Parathyroid adenoma (tissue), 2 donors: ENCODE data around the gene ST14.
"Not testable (repeated sequence)": the region's sequence is repeated elsewhere in the genome, so short reads cannot be mapped to it uniquely, and the experiment has no call there.

ENCODE experiments used
- H2AFZ ChIP-seq: fragments of 300-600 bp; sonication (generic); one replicate; pipeline ENCODE4 v1.7.0; 2017; ENCODE audit warnings: antibody characterized with exemption, mild to moderate bottlenecking
- H3K27ac ChIP-seq: fragments of 300-600 bp; sonication (generic); one replicate; pipeline ENCODE4 v1.7.0; 2017
- H3K27me3 ChIP-seq: fragments of 300-600 bp; sonication (generic); one replicate; pipeline ENCODE4 v1.7.0; 2017; ENCODE audit warnings: low read length; ENCODE audit not compliant: control insufficient read depth, insufficient read depth
- H3K36me3 ChIP-seq: fragments of 300-600 bp; sonication (generic); one replicate; pipeline ENCODE4 v1.7.0; 2017; ENCODE audit warnings: low read length; ENCODE audit not compliant: control insufficient read depth, insufficient read depth
- H3K4me1 ChIP-seq: fragments of 300-600 bp; sonication (generic); one replicate; pipeline ENCODE4 v1.7.0; 2017; ENCODE audit warnings: control low read depth
- H3K4me2 ChIP-seq: fragments of 300-600 bp; sonication (generic); one replicate; pipeline ENCODE4 v1.7.0; 2017; ENCODE audit warnings: low read length
- H3K4me3 ChIP-seq: fragments of 300-600 bp; sonication (generic); one replicate; pipeline ENCODE4 v1.7.0; 2017; ENCODE audit warnings: low read depth, low read length
- H3K79me2 ChIP-seq: fragments of 300-600 bp; sonication (generic); one replicate; pipeline ENCODE4 v1.7.0; 2017; ENCODE audit warnings: control low read depth
- H3K9ac ChIP-seq: fragments of 300-600 bp; sonication (generic); one replicate; pipeline ENCODE4 v1.7.0; 2017; ENCODE audit warnings: mild to moderate bottlenecking
- H3K9me3 ChIP-seq: fragments of 300-600 bp; sonication (generic); one replicate; pipeline ENCODE4 v1.7.0; 2017; ENCODE audit warnings: low read length; ENCODE audit not compliant: control insufficient read depth
- CTCF ChIP-seq: fragments of 300-600 bp; sonication (generic); IDR thresholded peaks from one replicate; pipeline ENCODE4 v1.7.0; 2017; ENCODE audit warnings: antibody characterized with exemption, mild to moderate bottlenecking
- donor health status: primary hyperparathyroidism.

Gene ST14

GRCh38 chr11:130223291-130223971, 63.8 kb downstream of the ST14 start:
- H3K79me2 ChIP-seq: no peaks in the 10 kb centered on the region
- H2AFZ ChIP-seq: no peak overlapping the region
- no peak overlapping the region for H3K4me3 ChIP-seq
- no peak overlapping the region for H3K4me2 ChIP-seq
- no peaks in the 10 kb centered on the region for H3K9me3 ChIP-seq
- no peaks in the 10 kb centered on the region for H3K36me3 ChIP-seq
- H3K27ac ChIP-seq: no peak overlapping the region
- no peak overlapping the region for H3K9ac ChIP-seq
- H3K27me3 ChIP-seq: no peaks in the 10 kb centered on the region
- TF ChIP-seq CTCF: no peak
- H3K4me1 ChIP-seq: no peaks in the 10 kb centered on the region

GRCh38 chr11:130227373-130227772, 67.8 kb downstream of the ST14 start:
- Histone ChIP-seq H3K27me3 (no peaks in the 10 kb centered on the region), H3K4me1 (no peaks in the 10 kb centered on the region), H3K9ac (no peak overlapping the region), H3K4me3 (no peak overlapping the region), H3K36me3 (no peaks in the 10 kb centered on the region), H3K9me3 (no peaks in the 10 kb centered on the region), H2AFZ (no peak overlapping the region), H3K27ac (no peak overlapping the region), H3K4me2 (no peak overlapping the region), H3K79me2 (no peaks in the 10 kb centered on the region)
- TF ChIP-seq CTCF: no peak

DNA sequence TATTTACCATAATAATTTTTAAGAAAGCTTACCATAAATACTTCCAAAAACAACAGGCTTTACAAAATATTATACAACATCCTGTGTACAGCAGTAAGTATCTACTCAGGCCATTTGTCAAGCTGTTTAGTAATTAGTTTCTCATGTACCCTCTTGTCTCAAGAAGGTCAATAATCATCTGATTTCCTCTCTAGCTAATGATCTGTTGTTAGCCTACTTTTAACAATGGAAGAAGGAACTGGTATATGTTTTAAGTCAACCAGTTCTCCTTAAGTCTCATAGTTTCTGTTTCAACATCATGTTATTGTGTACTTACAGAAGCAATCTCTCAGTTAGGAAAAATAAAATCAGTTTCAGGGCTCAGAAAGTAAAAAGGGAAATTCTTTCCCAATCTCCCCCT, 73.9 kb downstream of the ST14 start:
- not testable (repeated sequence) for H3K4me2 ChIP-seq, H3K9me3 ChIP-seq, H2AFZ ChIP-seq, H3K4me3 ChIP-seq, H3K4me1 ChIP-seq, H3K79me2 ChIP-seq, H3K27me3 ChIP-seq, H3K27ac ChIP-seq, H3K36me3 ChIP-seq, H3K9ac ChIP-seq

GRCh38 chr11:130233888-130234287, 74.3 kb downstream of the ST14 start:
- not testable (repeated sequence) for H3K27ac ChIP-seq, H3K9me3 ChIP-seq, H3K36me3 ChIP-seq, H3K27me3 ChIP-seq, H3K79me2 ChIP-seq, H2AFZ ChIP-seq, H3K4me3 ChIP-seq, H3K4me1 ChIP-seq, H3K4me2 ChIP-seq, H3K9ac ChIP-seq

DNA sequence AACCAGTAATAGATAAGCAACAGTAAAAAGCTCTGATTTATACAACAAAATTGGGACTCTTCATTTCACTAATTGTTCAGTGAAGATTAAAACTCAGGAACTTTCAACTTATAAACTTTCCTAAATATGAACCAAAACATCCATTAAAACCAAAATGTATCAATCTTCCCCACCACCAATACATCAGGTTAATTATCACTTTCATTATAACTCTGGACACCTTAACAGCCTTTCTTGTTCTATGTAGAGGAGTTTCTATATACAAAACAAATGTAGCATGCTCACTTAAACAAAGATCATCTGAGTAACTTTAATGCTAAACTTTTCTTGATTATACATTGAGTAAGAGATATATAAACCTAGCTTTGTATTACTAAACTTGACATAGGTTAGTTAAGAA, 74.7 kb downstream of the ST14 start:
- H3K27me3 ChIP-seq: no peaks in the 10 kb centered on the region
- no peaks in the 10 kb centered on the region for H3K9me3 ChIP-seq
- H3K4me3 ChIP-seq: no peak overlapping the region
- H3K79me2 ChIP-seq: no peaks in the 10 kb centered on the region
- H3K36me3 ChIP-seq: no peaks in the 10 kb centered on the region
- no peak overlapping the region for H3K4me2 ChIP-seq
- TF ChIP-seq CTCF: no peak
- no peaks in the 10 kb centered on the region for H3K4me1 ChIP-seq
- H2AFZ ChIP-seq: no peak overlapping the region
- H3K9ac ChIP-seq: no peak overlapping the region
- no peak overlapping the region for H3K27ac ChIP-seq
